ENCODE data around the gene EPHA8.

GRCh38 chr1:22627331-22627730 is 64.0 kb downstream of the EPHA8 start:
- TF ChIP-seq EP300 (IDR thresholded peaks at IDR 0.05), result no peak
- TF ChIP-seq CTCF (IDR thresholded peaks at IDR 0.05), result no peak
- TF ChIP-seq POLR2A (IDR thresholded peaks at IDR 0.05), result no peak

Data from tibial nerve (tissue), 4 donors.